ENCODE results near the gene NANP.
"Not testable (repeated sequence)": the region's sequence is repeated elsewhere in the genome, so short reads cannot be mapped to it uniquely, and the experiment has no call there.

Gene NANP

GRCh38 chr20:25623736-25624499 lies at the start of gene NANP:
NANP (minus strand) TSS chr20:25624014; CDS start chr20:25623948, 66 bp downstream.
- peak; percentile 79 for DNase-seq (ENCODE audit: low read depth)

GRCh38 chr20:25672659-25673235 lies 48.9 kb upstream of the NANP start:
- DNase-seq (ENCODE audit: low read depth) = no peak

GRCh38 chr20:25669826-25670422 lies 46.1 kb upstream of the NANP start:
- DNase-seq (ENCODE audit: low read depth) = no peak

- DNase-seq (ENCODE audit: low read depth) = no peak
Measured at GRCh38 chr20:25668446-25668845, 44.6 kb upstream of the NANP start.

- no peak for DNase-seq (ENCODE audit: low read depth)
Measured at GRCh38 chr20:25659999-25660398, 36.2 kb upstream of the NANP start.

- DNase-seq (ENCODE audit: low read depth) = no peak
Measured at GRCh38 chr20:25654487-25654886, 30.7 kb upstream of the NANP start.

- DNase-seq (ENCODE audit: low read depth) = not testable (repeated sequence)
Measured at GRCh38 chr20:25652866-25653265, 29.1 kb upstream of the NANP start.

- no peak for DNase-seq (ENCODE audit: low read depth)
Measured at GRCh38 chr20:25644814-25645213, 21.0 kb upstream of the NANP start.

GRCh38 chr20:25643716-25644115 lies 19.9 kb upstream of the NANP start:
- no peak for DNase-seq (ENCODE audit: low read depth)

GRCh38 chr20:25637247-25637646 lies 13.4 kb upstream of the NANP start:
- no peak for DNase-seq (ENCODE audit: low read depth)

GRCh38 chr20:25632940-25633790 lies 9.4 kb upstream of the NANP start:
- DNase-seq (ENCODE audit: low read depth) = no peak

GRCh38 chr20:25630615-25631014 lies 6.8 kb upstream of the NANP start:
- not testable (repeated sequence) for DNase-seq (ENCODE audit: low read depth)

- no peak for DNase-seq (ENCODE audit: low read depth)
Measured at GRCh38 chr20:25629816-25630499, 6.1 kb upstream of the NANP start.

- no peak for DNase-seq (ENCODE audit: low read depth)
Measured at GRCh38 chr20:25626779-25627178, 3.0 kb upstream of the NANP start.

- no peak for DNase-seq (ENCODE audit: low read depth)
Measured at GRCh38 chr20:25624500-25624939, 706 bp upstream of the NANP start.

GRCh38 chr20:25623225-25623735 lies 534 bp downstream of the NANP start:
- peak; percentile 22 for DNase-seq (ENCODE audit: low read depth)

GRCh38 chr20:25622450-25623224 lies 1.2 kb downstream of the NANP start:
- no peak for DNase-seq (ENCODE audit: low read depth)

GRCh38 chr20:25622049-25622448 lies 1.8 kb downstream of the NANP start:
- no peak for DNase-seq (ENCODE audit: low read depth)

GRCh38 chr20:25619514-25619913 lies 4.3 kb downstream of the NANP start:
- DNase-seq (ENCODE audit: low read depth) = no peak

- DNase-seq (ENCODE audit: low read depth) = no peak
Measured at GRCh38 chr20:25608774-25609173, 15.0 kb downstream of the NANP start.
